BJ (cell line): ENCODE results near the gene TEK. TPM values are rescaled to one million over a fixed set of nuclear protein-coding genes. Genes with fewer than 3 reads are reported as not detected.

Experiments used
- CTCF ChIA-PET: fragments of 350-600 bp; formaldehyde crosslinking; extraction: SDS; loops from one replicate; lab custom pipeline; 2021; ENCODE audit warnings: antibody characterized with exemption, inconsistent platforms; lab: Yijun Ruan, JAX
- POLR2A ChIA-PET: fragments of 300-600 bp; sonication (Branson Sonifier 250); formaldehyde crosslinking; extraction: SDS; loops from one replicate; lab custom pipeline; 2021; ENCODE audit warnings: antibody characterized with exemption; lab: Charles Lee
- DNase-seq: peaks from one replicate; pipeline ENCODE4 v3.0.0-alpha.2; 2011; ENCODE audit warnings: low read depth
- H3K27me3 ChIP-seq: 2 replicates; pipeline ENCODE4 v1.6.0; 2011; ENCODE audit warnings: low read length; ENCODE audit not compliant: control insufficient read depth, insufficient read depth
- H3K36me3 ChIP-seq: 2 replicates; pipeline ENCODE4 v1.5.1; 2011; ENCODE audit warnings: low read length; ENCODE audit not compliant: control insufficient read depth, insufficient read depth
- H3K4me3 ChIP-seq: 2 replicates; pipeline ENCODE4 v1.5.1; 2011; ENCODE audit warnings: low read depth, mild to moderate bottlenecking, control low read depth, low read length
- CTCF ChIP-seq: IDR thresholded peaks from 2 replicates; pipeline ENCODE4 v1.5.1; 2011; ENCODE audit warnings: low read depth, mild to moderate bottlenecking, control low read depth, inconsistent platforms, low read length, moderate library complexity; ENCODE audit not compliant: insufficient read depth
- polyA plus RNA-seq: library from polyadenylated mRNA; depleted of rRNA; stranded (reverse); fragments of >200 nt; gene quantifications from 2 replicates; pipeline ENCODE4 v1.2.3, GENCODE V29; 2011

Gene TEK
- polyA plus RNA-seq, 1 experiment: 0.60 TPM

DNA sequence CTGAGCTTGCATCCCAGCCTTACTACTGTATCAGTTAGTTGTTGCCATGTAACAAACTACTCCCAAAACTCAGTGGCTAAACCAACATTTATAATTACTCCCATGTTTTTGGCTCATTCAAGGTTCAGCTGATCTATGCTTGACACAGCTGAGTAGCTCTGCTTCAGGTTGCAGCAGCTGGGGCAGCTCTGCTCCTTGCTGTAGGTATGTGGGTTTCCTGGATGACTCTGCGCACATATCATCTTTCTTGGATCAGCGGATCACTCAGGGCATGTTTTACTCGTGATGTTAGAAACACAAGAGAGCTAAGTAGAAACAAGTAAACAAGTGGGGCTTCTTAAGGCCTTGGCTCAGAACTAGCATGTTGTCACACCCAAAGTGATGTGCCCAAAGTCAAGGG is 15.1 kb downstream of the TEK start:
- POLR2A ChIA-PET: no interaction called here
- H3K36me3 ChIP-seq: no peaks in the 10 kb centered on the region
- H3K27me3 ChIP-seq: no peaks in the 10 kb centered on the region
- no peak for DNase-seq
- CTCF ChIA-PET: interaction anchor here (0.8 to 1.5 kb wide), 2 partner anchors 15 to 48 kb away, joined by 3 read pairs; partner anchors contain the start of gene TEK
- no peak for TF ChIP-seq CTCF
- H3K4me3 ChIP-seq: no peak overlapping the region

GRCh38 chr9:27125030-27125429 is 16.0 kb downstream of the TEK start:
- no peaks in the 10 kb centered on the region for H3K36me3 ChIP-seq
- H3K4me3 ChIP-seq: no peak overlapping the region
- POLR2A ChIA-PET: no interaction called here
- CTCF ChIA-PET: interaction anchor here (0.6 to 0.8 kb wide), 2 partner anchors 8 to 31 kb away, joined by 3 to 4 read pairs; no protein-coding TSS in a partner anchor
- DNase-seq: peak; percentile 36
- no peak for TF ChIP-seq CTCF
- H3K27me3 ChIP-seq: no peaks in the 10 kb centered on the region

DNA sequence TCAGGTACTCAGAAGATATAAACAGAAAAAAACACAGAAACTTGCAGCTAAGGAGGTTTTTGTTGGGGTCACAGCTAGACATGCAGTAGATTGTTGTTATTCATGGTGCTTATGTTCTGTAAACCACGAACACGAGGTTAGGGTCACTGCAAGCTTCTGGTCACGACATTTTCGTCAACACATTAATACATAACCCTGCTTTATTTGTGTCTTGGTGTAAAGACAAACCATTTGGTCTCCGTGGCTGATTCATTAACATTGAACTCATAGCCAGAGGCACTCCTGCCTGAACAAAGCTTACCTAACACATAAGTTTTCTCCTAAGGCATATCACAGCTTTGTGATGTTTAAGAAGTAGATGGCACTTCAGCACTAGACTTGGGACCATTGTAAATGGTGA is 16.9 kb downstream of the TEK start:
- no peak for TF ChIP-seq CTCF
- no peak overlapping the region for H3K4me3 ChIP-seq
- ChIA-PET CTCF (interaction anchor here (1.7 kb wide), 1 partner anchor 9 kb away, joined by 4 read pairs; no protein-coding TSS in a partner anchor), POLR2A (interaction anchor here (0.5 kb wide), 1 partner anchor 865 kb away, joined by 3 read pairs; no protein-coding TSS in a partner anchor)
- H3K27me3 ChIP-seq: no peaks in the 10 kb centered on the region
- no peaks in the 10 kb centered on the region for H3K36me3 ChIP-seq
- no peak for DNase-seq

DNA sequence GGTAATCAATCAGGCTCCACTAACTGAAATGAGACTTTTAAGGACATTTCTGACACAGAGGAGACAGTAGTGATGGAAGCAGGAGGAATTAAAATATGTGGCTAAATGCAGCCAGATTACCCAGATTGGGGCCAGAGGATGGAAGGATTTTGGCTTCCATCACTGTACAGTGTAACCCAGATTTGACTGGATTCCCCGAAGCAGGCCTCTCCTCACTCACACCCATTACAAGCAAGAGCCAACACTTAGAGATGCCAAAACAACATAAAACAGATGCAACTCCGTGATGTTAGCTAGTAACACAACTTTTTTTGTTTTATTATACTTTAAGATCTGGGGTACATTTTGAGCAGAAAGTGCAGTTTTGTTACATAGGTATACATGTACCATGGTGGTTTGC is 17.6 kb downstream of the TEK start:
- Histone ChIP-seq H3K36me3 (no peaks in the 10 kb centered on the region), H3K27me3 (no peaks in the 10 kb centered on the region), H3K4me3 (no peak overlapping the region)
- TF ChIP-seq CTCF: no peak
- ChIA-PET POLR2A (no interaction called here), CTCF (interaction anchor here (1.7 kb wide), 1 partner anchor 9 kb away, joined by 4 read pairs; no protein-coding TSS in a partner anchor)
- DNase-seq: no peak

DNA sequence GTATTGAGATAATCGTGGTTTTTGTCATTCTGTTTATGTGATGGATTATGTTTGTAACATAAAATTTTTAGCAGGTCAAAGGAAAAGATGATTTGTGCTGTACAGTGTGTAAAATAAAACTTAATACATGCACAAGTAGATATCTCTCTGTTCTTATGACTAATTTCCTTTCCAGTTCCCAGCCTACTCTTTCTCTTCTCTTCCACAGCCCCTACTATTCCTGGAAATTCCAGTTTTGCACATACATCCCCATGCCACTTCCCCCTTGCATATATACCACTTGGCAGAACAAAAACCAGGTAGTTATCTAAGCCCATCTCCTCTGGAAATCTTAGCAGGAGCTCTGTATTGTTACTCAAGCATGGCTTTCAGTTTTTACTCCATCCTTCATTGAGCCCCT is 20.2 kb downstream of the TEK start:
- no peak for TF ChIP-seq CTCF
- Histone ChIP-seq H3K27me3 (no peaks in the 10 kb centered on the region), H3K36me3 (no peaks in the 10 kb centered on the region), H3K4me3 (no peak overlapping the region)
- ChIA-PET CTCF (interaction anchor here (1.0 to 1.4 kb wide), 2 partner anchors 8 to 17 kb away, joined by 3 read pairs; no protein-coding TSS in a partner anchor), POLR2A (no interaction called here)
- DNase-seq: no peak
